GM12878 (cell line): ENCODE data around the gene DBN1. TPM values are rescaled to one million over a fixed set of nuclear protein-coding genes. Genes with fewer than 3 reads are reported as not detected.
A peak's percentile ranks its signal among the peaks of the same experiment; 100 is the strongest.

Experiments used
- ATF7 ChIP-seq: fragments of 450-650 bp; IDR thresholded peaks from 2 replicates; pipeline ENCODE4 v1.6.1; 2016; ENCODE audit warnings: low read depth, mild to moderate bottlenecking
- BCL3 ChIP-seq: IDR thresholded peaks from 2 replicates; pipeline ENCODE4 v1.6.1; 2011; ENCODE audit warnings: borderline replicate concordance, low read depth, mild to moderate bottlenecking, moderate library complexity, low read length; ENCODE audit not compliant: insufficient read depth, poor library complexity, severe bottlenecking
- EP300 ChIP-seq, 2 experiments: fragments of 150-350 bp in 1 of 2; IDR thresholded peaks; 2 replicates each; pipeline ENCODE4 v1.6.1; 2011 to 2012; ENCODE audit warnings: low read depth in 2 of 2, low read length in 2 of 2, borderline replicate concordance in 1 of 2, improper control_type of control experiment in 1 of 2, inconsistent platforms in 1 of 2; ENCODE audit not compliant: control insufficient read depth in 1 of 2
- LARP7 ChIP-seq: fragments of 450-650 bp; IDR thresholded peaks from 2 replicates; pipeline ENCODE4 v1.6.1; 2017; ENCODE audit warnings: mild to moderate bottlenecking
- RELB ChIP-seq: fragments of 450-650 bp; IDR thresholded peaks from 2 replicates; pipeline ENCODE4 v1.6.1; 2017; ENCODE audit warnings: low read depth, mild to moderate bottlenecking, moderate library complexity
- TBL1XR1 ChIP-seq: IDR thresholded peaks from 2 replicates; pipeline ENCODE4 v1.6.1; 2012; ENCODE audit warnings: low read depth, low read length, improper control_type of control experiment
- polyA plus RNA-seq, 11 experiments: library from polyadenylated mRNA; depleted of rRNA in 4 of 11; unstranded in 6 of 11; stranded (reverse) in 5 of 11; fragments of >200 nt; fragmentation: Nextera tagmentation in 4 of 11; fragmentation: Illumina TruSeq in 1 of 11; extraction: Ambion mirVana in 4 of 11; extraction: Trizol in 1 of 11; gene quantifications; 1 replicate in 1 of 11; 2 replicates in 10 of 11; pipeline versions ENCODE4 v1.2.1 to v1.2.3, GENCODE V29; 2011 to 2016; ENCODE audit warnings: inconsistent platforms in 2 of 11, missing spikeins in 2 of 11, low read depth in 1 of 11
- total RNA-seq, 4 experiments: library from RNA; depleted of rRNA in 3 of 4; stranded (reverse); fragments of >200 nt in 3 of 4; fragmentation: Illumina TruSeq in 1 of 4; extraction: Trizol in 1 of 4; gene quantifications; 2 replicates each; pipeline versions ENCODE4 v1.2.1 to v1.2.3, GENCODE V29; 2013 to 2021
- TF ChIP-seq, protein P1 (sequence below): IDR thresholded peaks from 2 replicates; pipeline ENCODE4 v1.6.1; 2012; ENCODE audit warnings: improper control_type of control experiment, low read depth, low read length; ENCODE audit not compliant: insufficient replicate concordance
- TF ChIP-seq, protein P2 (sequence below): fragments of 450-650 bp; formaldehyde crosslinking; IDR thresholded peaks from 2 replicates; pipeline ENCODE4 v1.4.0; 2020; ENCODE audit warnings: mild to moderate bottlenecking, moderate library complexity
- TF ChIP-seq, protein P3 (sequence below): IDR thresholded peaks from 2 replicates; pipeline ENCODE4 v1.6.1; 2012; ENCODE audit warnings: low read depth, low read length, improper control_type of control experiment
- TF ChIP-seq, protein P4 (sequence below): fragments of 150-350 bp; IDR thresholded peaks from 2 replicates; pipeline ENCODE4 v1.6.1; 2014; ENCODE audit warnings: mild to moderate bottlenecking, low read depth, low read length

Gene DBN1
- total and polyA plus RNA-seq, 10 of the 15 experiments (the other 5 are each of a cell fraction or from before 2014, with no cell fraction given) = 0.18 to 81.0 (median 27.9) TPM

DNA sequence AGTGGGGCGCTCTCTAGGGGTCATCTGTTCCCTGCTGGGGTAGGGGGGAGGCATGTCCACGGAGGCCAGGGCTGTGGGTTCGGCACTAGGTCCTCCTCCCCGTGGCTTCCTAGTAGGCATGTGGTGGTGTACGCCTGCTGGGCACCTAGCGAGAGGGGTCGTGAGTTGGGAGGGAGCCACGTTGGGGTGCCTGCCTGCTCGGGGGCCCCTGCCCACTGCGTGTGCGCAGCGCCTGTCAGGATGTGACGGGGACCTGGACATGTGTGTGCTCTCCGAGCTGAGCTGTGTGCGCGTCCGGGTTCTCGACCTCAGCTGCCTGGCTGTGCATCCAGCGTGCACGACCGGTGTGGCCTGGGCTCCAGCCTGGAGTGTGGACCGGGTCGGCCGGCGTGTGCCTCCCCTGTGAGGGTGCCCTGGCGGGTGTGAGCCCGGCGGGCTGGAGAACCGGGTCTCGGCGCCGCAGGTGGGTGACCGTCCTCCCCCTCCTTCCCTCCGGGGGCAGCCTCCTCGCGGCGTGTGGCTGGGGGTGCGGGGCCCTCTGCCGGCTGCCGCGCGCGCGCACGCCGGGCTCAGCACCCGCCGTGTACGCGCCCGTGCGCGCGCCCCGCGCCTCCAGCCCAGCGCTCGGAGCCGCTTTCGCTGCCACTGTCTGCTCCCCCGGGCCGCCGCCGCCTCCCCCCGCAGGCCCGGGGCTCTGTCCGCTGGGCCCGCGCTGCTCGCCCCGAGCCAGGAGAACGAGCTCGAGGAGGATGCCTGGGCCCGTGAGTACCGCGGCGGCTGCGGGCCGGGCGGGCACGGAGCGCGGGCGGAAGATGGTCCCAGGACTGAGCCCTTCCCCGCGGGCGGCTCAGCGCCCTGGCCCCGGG, 27.0 kb downstream of the DBN1 start, which contains the start of gene PRR7 (continued):
- TF ChIP-seq, protein P1, sequence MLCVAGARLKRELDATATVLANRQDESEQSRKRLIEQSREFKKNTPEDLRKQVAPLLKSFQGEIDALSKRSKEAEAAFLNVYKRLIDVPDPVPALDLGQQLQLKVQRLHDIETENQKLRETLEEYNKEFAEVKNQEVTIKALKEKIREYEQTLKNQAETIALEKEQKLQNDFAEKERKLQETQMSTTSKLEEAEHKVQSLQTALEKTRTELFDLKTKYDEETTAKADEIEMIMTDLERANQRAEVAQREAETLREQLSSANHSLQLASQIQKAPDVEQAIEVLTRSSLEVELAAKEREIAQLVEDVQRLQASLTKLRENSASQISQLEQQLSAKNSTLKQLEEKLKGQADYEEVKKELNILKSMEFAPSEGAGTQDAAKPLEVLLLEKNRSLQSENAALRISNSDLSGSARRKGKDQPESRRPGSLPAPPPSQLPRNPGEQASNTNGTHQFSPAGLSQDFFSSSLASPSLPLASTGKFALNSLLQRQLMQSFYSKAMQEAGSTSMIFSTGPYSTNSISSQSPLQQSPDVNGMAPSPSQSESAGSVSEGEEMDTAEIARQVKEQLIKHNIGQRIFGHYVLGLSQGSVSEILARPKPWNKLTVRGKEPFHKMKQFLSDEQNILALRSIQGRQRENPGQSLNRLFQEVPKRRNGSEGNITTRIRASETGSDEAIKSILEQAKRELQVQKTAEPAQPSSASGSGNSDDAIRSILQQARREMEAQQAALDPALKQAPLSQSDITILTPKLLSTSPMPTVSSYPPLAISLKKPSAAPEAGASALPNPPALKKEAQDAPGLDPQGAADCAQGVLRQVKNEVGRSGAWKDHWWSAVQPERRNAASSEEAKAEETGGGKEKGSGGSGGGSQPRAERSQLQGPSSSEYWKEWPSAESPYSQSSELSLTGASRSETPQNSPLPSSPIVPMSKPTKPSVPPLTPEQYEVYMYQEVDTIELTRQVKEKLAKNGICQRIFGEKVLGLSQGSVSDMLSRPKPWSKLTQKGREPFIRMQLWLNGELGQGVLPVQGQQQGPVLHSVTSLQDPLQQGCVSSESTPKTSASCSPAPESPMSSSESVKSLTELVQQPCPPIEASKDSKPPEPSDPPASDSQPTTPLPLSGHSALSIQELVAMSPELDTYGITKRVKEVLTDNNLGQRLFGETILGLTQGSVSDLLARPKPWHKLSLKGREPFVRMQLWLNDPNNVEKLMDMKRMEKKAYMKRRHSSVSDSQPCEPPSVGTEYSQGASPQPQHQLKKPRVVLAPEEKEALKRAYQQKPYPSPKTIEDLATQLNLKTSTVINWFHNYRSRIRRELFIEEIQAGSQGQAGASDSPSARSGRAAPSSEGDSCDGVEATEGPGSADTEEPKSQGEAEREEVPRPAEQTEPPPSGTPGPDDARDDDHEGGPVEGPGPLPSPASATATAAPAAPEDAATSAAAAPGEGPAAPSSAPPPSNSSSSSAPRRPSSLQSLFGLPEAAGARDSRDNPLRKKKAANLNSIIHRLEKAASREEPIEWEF = no peak
- no peak for TF ChIP-seq RELB
- peak; percentile 9 for TF ChIP-seq BCL3
- TF ChIP-seq, protein P2, sequence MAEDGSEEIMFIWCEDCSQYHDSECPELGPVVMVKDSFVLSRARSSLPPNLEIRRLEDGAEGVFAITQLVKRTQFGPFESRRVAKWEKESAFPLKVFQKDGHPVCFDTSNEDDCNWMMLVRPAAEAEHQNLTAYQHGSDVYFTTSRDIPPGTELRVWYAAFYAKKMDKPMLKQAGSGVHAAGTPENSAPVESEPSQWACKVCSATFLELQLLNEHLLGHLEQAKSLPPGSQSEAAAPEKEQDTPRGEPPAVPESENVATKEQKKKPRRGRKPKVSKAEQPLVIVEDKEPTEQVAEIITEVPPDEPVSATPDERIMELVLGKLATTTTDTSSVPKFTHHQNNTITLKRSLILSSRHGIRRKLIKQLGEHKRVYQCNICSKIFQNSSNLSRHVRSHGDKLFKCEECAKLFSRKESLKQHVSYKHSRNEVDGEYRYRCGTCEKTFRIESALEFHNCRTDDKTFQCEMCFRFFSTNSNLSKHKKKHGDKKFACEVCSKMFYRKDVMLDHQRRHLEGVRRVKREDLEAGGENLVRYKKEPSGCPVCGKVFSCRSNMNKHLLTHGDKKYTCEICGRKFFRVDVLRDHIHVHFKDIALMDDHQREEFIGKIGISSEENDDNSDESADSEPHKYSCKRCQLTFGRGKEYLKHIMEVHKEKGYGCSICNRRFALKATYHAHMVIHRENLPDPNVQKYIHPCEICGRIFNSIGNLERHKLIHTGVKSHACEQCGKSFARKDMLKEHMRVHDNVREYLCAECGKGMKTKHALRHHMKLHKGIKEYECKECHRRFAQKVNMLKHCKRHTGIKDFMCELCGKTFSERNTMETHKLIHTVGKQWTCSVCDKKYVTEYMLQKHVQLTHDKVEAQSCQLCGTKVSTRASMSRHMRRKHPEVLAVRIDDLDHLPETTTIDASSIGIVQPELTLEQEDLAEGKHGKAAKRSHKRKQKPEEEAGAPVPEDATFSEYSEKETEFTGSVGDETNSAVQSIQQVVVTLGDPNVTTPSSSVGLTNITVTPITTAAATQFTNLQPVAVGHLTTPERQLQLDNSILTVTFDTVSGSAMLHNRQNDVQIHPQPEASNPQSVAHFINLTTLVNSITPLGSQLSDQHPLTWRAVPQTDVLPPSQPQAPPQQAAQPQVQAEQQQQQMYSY (CRISPR knock-in tag) = no peak
- peak; percentile 96 for TF ChIP-seq LARP7
- TF ChIP-seq TBL1XR1 = no peak; the same call in 1 of the 2 replicates
- TF ChIP-seq, protein P3, sequence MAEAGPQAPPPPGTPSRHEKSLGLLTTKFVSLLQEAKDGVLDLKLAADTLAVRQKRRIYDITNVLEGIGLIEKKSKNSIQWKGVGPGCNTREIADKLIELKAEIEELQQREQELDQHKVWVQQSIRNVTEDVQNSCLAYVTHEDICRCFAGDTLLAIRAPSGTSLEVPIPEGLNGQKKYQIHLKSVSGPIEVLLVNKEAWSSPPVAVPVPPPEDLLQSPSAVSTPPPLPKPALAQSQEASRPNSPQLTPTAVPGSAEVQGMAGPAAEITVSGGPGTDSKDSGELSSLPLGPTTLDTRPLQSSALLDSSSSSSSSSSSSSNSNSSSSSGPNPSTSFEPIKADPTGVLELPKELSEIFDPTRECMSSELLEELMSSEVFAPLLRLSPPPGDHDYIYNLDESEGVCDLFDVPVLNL = no peak
- TF ChIP-seq ATF7 = no peak
- TF ChIP-seq, protein P4, sequence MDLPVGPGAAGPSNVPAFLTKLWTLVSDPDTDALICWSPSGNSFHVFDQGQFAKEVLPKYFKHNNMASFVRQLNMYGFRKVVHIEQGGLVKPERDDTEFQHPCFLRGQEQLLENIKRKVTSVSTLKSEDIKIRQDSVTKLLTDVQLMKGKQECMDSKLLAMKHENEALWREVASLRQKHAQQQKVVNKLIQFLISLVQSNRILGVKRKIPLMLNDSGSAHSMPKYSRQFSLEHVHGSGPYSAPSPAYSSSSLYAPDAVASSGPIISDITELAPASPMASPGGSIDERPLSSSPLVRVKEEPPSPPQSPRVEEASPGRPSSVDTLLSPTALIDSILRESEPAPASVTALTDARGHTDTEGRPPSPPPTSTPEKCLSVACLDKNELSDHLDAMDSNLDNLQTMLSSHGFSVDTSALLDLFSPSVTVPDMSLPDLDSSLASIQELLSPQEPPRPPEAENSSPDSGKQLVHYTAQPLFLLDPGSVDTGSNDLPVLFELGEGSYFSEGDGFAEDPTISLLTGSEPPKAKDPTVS = no peak
- 0 out of 4 replicates have a peak, but pooled peaks of 1 of the 2 experiments have one; percentile 15 for TF ChIP-seq EP300 (IDR thresholded peaks at IDR 0.05; ENCODE audit: borderline replicate concordance in 1 of 2, control insufficient read depth in 1 of 2, low read depth in 2 of 2, low read length in 2 of 2)
